HG03025 (cell line): Measurements from ENCODE around the gene OR10A3.
A peak's percentile ranks its signal among the peaks of the same experiment; 100 is the strongest.

Source experiments
- ATAC-seq: cut with Tn5 transposase; IDR thresholded peaks from one replicate; pipeline ENCODE4 v1.9.1; 2021; ENCODE audit warnings: mild to moderate bottlenecking, moderate library complexity; ENCODE audit not compliant: unreplicated experiment, low FRiP score

The OR10A3 gene

GRCh38 chr11:7893796-7894195, 47.7 kb downstream of the OR10A3 start:
- ATAC-seq, result no peak

GRCh38 chr11:7892840-7893254, 48.7 kb downstream of the OR10A3 start:
- peak; percentile 54 for ATAC-seq

GRCh38 chr11:7892059-7892699, 49.3 kb downstream of the OR10A3 start:
- peak; percentile 60 for ATAC-seq

GRCh38 chr11:7890417-7891172, 50.9 kb downstream of the OR10A3 start:
- ATAC-seq, result no peak

GRCh38 chr11:7889985-7890384, 51.5 kb downstream of the OR10A3 start:
- no peak for ATAC-seq
